ENCODE data around the gene EFHD2.

The EFHD2 gene

GRCh38 chr1:15442119-15442518, 32.4 kb downstream of the EFHD2 start:
- Histone ChIP-seq H3K27me3 (ENCODE audit: control insufficient read depth in 3 of 3, insufficient read depth in 3 of 3, low read depth in 1 of 3, low read length in 3 of 3) (peaks cover 0 to 19% (median 0%) of the 10 kb centered on the region in 3 experiments), H4K91ac (ENCODE audit: low read depth, low read length, poor library complexity) (no peak overlapping the region), H3K4me1 (ENCODE audit: control insufficient read depth in 2 of 2, insufficient read depth in 1 of 2, low read depth in 1 of 2, low read length in 2 of 2) (no peaks in the 10 kb centered on the region), H2AFZ (ENCODE audit: low read length) (no peak overlapping the region), H4K8ac (ENCODE audit: low read depth, low read length) (no peak overlapping the region), H3K4ac (ENCODE audit: low read length) (no peak overlapping the region), H2BK5ac (ENCODE audit: low read length) (no peak overlapping the region), H2BK15ac (ENCODE audit: low read length) (no peak overlapping the region), H3K4me3 (ENCODE audit: low read length in 2 of 2) (no peak overlapping the region), H3K27ac (replicated peaks; ENCODE audit: low read length) (no peak overlapping the region), H3K4me2 (ENCODE audit: insufficient read depth, low read length, poor library complexity, severe bottlenecking) (no peak overlapping the region), H2AK5ac (ENCODE audit: low read depth, low read length) (no peak overlapping the region), H3K14ac (ENCODE audit: low read length) (no peak overlapping the region), H3K9ac (ENCODE audit: low read depth, low read length, poor library complexity) (no peak overlapping the region), H2BK12ac (ENCODE audit: low read length) (no peak overlapping the region), H3K36me3 (replicated peaks in 1 of 2; ENCODE audit: control insufficient read depth in 2 of 2, insufficient read depth in 2 of 2, low read length in 2 of 2) (no peaks in the 10 kb centered on the region), H3K9me3 (replicated peaks in 1 of 2; ENCODE audit: control insufficient read depth in 2 of 2, insufficient read depth in 1 of 2, low read depth in 1 of 2, low read length in 2 of 2) (no peaks in the 10 kb centered on the region), H3K23ac (ENCODE audit: low read depth, low read length, poor library complexity) (peak overlapping the region; percentile 60), H3K18ac (ENCODE audit: low read length) (no peak overlapping the region), H2BK120ac (ENCODE audit: low read depth, low read length) (no peak overlapping the region), H3K79me1 (ENCODE audit: low read depth, low read length) (no peaks in the 10 kb centered on the region)
- no CpG with 5 or more reads among the region's 8 CpGs for WGBS, 2 donors (ENCODE audit: extremely low coverage in 2 of 2, insufficient read length in 2 of 2, insufficient replicate concordance in 1 of 2)
- no peak for DNase-seq (ENCODE audit: low spot score)

- Histone ChIP-seq H2BK5ac (ENCODE audit: low read length) (no peak overlapping the region), H3K36me3 (replicated peaks in 1 of 2; ENCODE audit: control insufficient read depth in 2 of 2, insufficient read depth in 2 of 2, low read length in 2 of 2) (no peaks in the 10 kb centered on the region), H3K18ac (ENCODE audit: low read length) (no peak overlapping the region), H3K4me1 (ENCODE audit: control insufficient read depth in 2 of 2, insufficient read depth in 1 of 2, low read depth in 1 of 2, low read length in 2 of 2) (no peaks in the 10 kb centered on the region), H2AK5ac (ENCODE audit: low read depth, low read length) (no peak overlapping the region), H4K91ac (ENCODE audit: low read depth, low read length, poor library complexity) (no peak overlapping the region), H3K27ac (replicated peaks; ENCODE audit: low read length) (no peak overlapping the region), H4K8ac (ENCODE audit: low read depth, low read length) (no peak overlapping the region), H2BK15ac (ENCODE audit: low read length) (no peak overlapping the region), H3K27me3 (ENCODE audit: control insufficient read depth in 3 of 3, insufficient read depth in 3 of 3, low read depth in 1 of 3, low read length in 3 of 3) (peaks cover 0 to 22% (median 0%) of the 10 kb centered on the region in 3 experiments), H3K79me1 (ENCODE audit: low read depth, low read length) (no peaks in the 10 kb centered on the region), H3K4ac (ENCODE audit: low read length) (no peak overlapping the region), H3K23ac (ENCODE audit: low read depth, low read length, poor library complexity) (no peak overlapping the region), H3K9me3 (replicated peaks in 1 of 2; ENCODE audit: control insufficient read depth in 2 of 2, insufficient read depth in 1 of 2, low read depth in 1 of 2, low read length in 2 of 2) (no peaks in the 10 kb centered on the region), H3K4me3 (ENCODE audit: low read length in 2 of 2) (no peak overlapping the region), H2BK12ac (ENCODE audit: low read length) (no peak overlapping the region), H2BK120ac (ENCODE audit: low read depth, low read length) (no peak overlapping the region), H3K9ac (ENCODE audit: low read depth, low read length, poor library complexity) (no peak overlapping the region), H2AFZ (ENCODE audit: low read length) (no peak overlapping the region), H3K14ac (ENCODE audit: low read length) (no peak overlapping the region), H3K4me2 (ENCODE audit: insufficient read depth, low read length, poor library complexity, severe bottlenecking) (no peak overlapping the region)
- no peak for DNase-seq (ENCODE audit: low spot score)
- WGBS, 2 donors (ENCODE audit: extremely low coverage in 2 of 2, insufficient read length in 2 of 2, insufficient replicate concordance in 1 of 2) = no CpG with 5 or more reads among the region's 5 CpGs
Measured at GRCh38 chr1:15442759-15443158, 33.1 kb downstream of the EFHD2 start.

- Histone ChIP-seq H3K18ac (ENCODE audit: low read length) (peak overlapping the region; percentile 33), H3K4me1 (ENCODE audit: control insufficient read depth in 2 of 2, insufficient read depth in 1 of 2, low read depth in 1 of 2, low read length in 2 of 2) (no peaks in the 10 kb centered on the region), H3K9ac (ENCODE audit: low read depth, low read length, poor library complexity) (no peak overlapping the region), H4K8ac (ENCODE audit: low read depth, low read length) (no peak overlapping the region), H2BK15ac (ENCODE audit: low read length) (no peak overlapping the region), H2AK5ac (ENCODE audit: low read depth, low read length) (peak overlapping the region; percentile 22), H3K27ac (replicated peaks; ENCODE audit: low read length) (no peak overlapping the region), H3K23ac (ENCODE audit: low read depth, low read length, poor library complexity) (peak overlapping the region; percentile 30), H3K36me3 (replicated peaks in 1 of 2; ENCODE audit: control insufficient read depth in 2 of 2, insufficient read depth in 2 of 2, low read length in 2 of 2) (no peaks in the 10 kb centered on the region), H2AFZ (ENCODE audit: low read length) (no peak overlapping the region), H3K79me1 (ENCODE audit: low read depth, low read length) (no peaks in the 10 kb centered on the region), H2BK12ac (ENCODE audit: low read length) (no peak overlapping the region), H2BK120ac (ENCODE audit: low read depth, low read length) (no peak overlapping the region), H3K4me2 (ENCODE audit: insufficient read depth, low read length, poor library complexity, severe bottlenecking) (no peak overlapping the region), H3K9me3 (replicated peaks in 1 of 2; ENCODE audit: control insufficient read depth in 2 of 2, insufficient read depth in 1 of 2, low read depth in 1 of 2, low read length in 2 of 2) (no peaks in the 10 kb centered on the region), H3K14ac (ENCODE audit: low read length) (no peak overlapping the region), H4K91ac (ENCODE audit: low read depth, low read length, poor library complexity) (no peak overlapping the region), H3K4me3 (ENCODE audit: low read length in 2 of 2) (no peak overlapping the region), H3K27me3 (ENCODE audit: control insufficient read depth in 3 of 3, insufficient read depth in 3 of 3, low read depth in 1 of 3, low read length in 3 of 3) (peaks cover 0 to 22% (median 0%) of the 10 kb centered on the region in 3 experiments), H3K4ac (ENCODE audit: low read length) (no peak overlapping the region), H2BK5ac (ENCODE audit: low read length) (no peak overlapping the region)
- DNase-seq (ENCODE audit: low spot score) = no peak
- WGBS, 2 donors (ENCODE audit: extremely low coverage in 2 of 2, insufficient read length in 2 of 2, insufficient replicate concordance in 1 of 2) = no CpG with 5 or more reads among the region's 5 CpGs
Measured at GRCh38 chr1:15443281-15443680, 33.6 kb downstream of the EFHD2 start.

GRCh38 chr1:15444468-15445389, 35.0 kb downstream of the EFHD2 start:
- Histone ChIP-seq H3K27ac (replicated peaks; ENCODE audit: low read length) (no peak overlapping the region), H3K18ac (ENCODE audit: low read length) (peak overlapping the region; percentile 55), H3K9ac (ENCODE audit: low read depth, low read length, poor library complexity) (no peak overlapping the region), H2BK5ac (ENCODE audit: low read length) (no peak overlapping the region), H3K23ac (ENCODE audit: low read depth, low read length, poor library complexity) (peak overlapping the region; percentile 16), H4K91ac (ENCODE audit: low read depth, low read length, poor library complexity) (no peak overlapping the region), H3K14ac (ENCODE audit: low read length) (no peak overlapping the region), H4K8ac (ENCODE audit: low read depth, low read length) (no peak overlapping the region), H3K4me1 (ENCODE audit: control insufficient read depth in 2 of 2, insufficient read depth in 1 of 2, low read depth in 1 of 2, low read length in 2 of 2) (no peaks in the 10 kb centered on the region), H2BK12ac (ENCODE audit: low read length) (no peak overlapping the region), H3K4ac (ENCODE audit: low read length) (no peak overlapping the region), H3K79me1 (ENCODE audit: low read depth, low read length) (no peaks in the 10 kb centered on the region), H3K9me3 (replicated peaks in 1 of 2; ENCODE audit: control insufficient read depth in 2 of 2, insufficient read depth in 1 of 2, low read depth in 1 of 2, low read length in 2 of 2) (peaks cover 0 to 4% of the 10 kb centered on the region in 2 donors), H2BK120ac (ENCODE audit: low read depth, low read length) (no peak overlapping the region), H3K27me3 (ENCODE audit: control insufficient read depth in 3 of 3, insufficient read depth in 3 of 3, low read depth in 1 of 3, low read length in 3 of 3) (peaks cover 0 to 22% (median 0%) of the 10 kb centered on the region in 3 experiments), H3K4me3 (ENCODE audit: low read length in 2 of 2) (peak overlapping the region in 1 of 2 donors; percentile 42), H2AFZ (ENCODE audit: low read length) (no peak overlapping the region), H2AK5ac (ENCODE audit: low read depth, low read length) (peak overlapping the region; percentile 0), H3K4me2 (ENCODE audit: insufficient read depth, low read length, poor library complexity, severe bottlenecking) (no peak overlapping the region), H2BK15ac (ENCODE audit: low read length) (no peak overlapping the region), H3K36me3 (replicated peaks in 1 of 2; ENCODE audit: control insufficient read depth in 2 of 2, insufficient read depth in 2 of 2, low read length in 2 of 2) (no peaks in the 10 kb centered on the region)
- no CpG with 5 or more reads among the region's 17 CpGs for WGBS, 2 donors (ENCODE audit: extremely low coverage in 2 of 2, insufficient read length in 2 of 2, insufficient replicate concordance in 1 of 2)
- no peak for DNase-seq (ENCODE audit: low spot score)

All from neuronal stem cell (in vitro differentiated cells).